ENCODE data around the gene MARCHF2.
"Not testable (repeated sequence)": the region's sequence is repeated elsewhere in the genome, so short reads cannot be mapped to it uniquely, and the experiment has no call there.

Gene MARCHF2

GRCh38 chr19:8423817-8424223 is 10.7 kb downstream of the MARCHF2 start:
- ATAC-seq (ENCODE audit: low read depth) (peak; percentile 97), DNase-seq (ENCODE audit: low spot score) (peak; percentile 86)
- Histone ChIP-seq H3K36me3 (ENCODE audit: low read depth) (no peaks in the 10 kb centered on the region), H3K4me3 (ENCODE audit: severe bottlenecking) (no peak overlapping the region), H3K9me3 (ENCODE audit: severe bottlenecking) (no peaks in the 10 kb centered on the region), H3K27ac (ENCODE audit: poor library complexity, severe bottlenecking) (peak overlapping the region; percentile 56), H3K4me1 (ENCODE audit: insufficient read depth, poor library complexity, severe bottlenecking) (peaks cover 9% of the 10 kb centered on the region), H3K27me3 (ENCODE audit: insufficient read depth, poor library complexity, severe bottlenecking) (no peaks in the 10 kb centered on the region)
- no peak for TF ChIP-seq CTCF (IDR thresholded peaks at IDR 0.05; ENCODE audit: poor library complexity, severe bottlenecking)

GRCh38 chr19:8425331-8425730 is 12.2 kb downstream of the MARCHF2 start:
- not testable (repeated sequence) for H3K27ac ChIP-seq (ENCODE audit: poor library complexity, severe bottlenecking); H3K36me3 ChIP-seq (ENCODE audit: low read depth); H3K27me3 ChIP-seq (ENCODE audit: insufficient read depth, poor library complexity, severe bottlenecking); DNase-seq (ENCODE audit: low spot score); H3K4me3 ChIP-seq (ENCODE audit: severe bottlenecking); ATAC-seq (ENCODE audit: low read depth); H3K9me3 ChIP-seq (ENCODE audit: severe bottlenecking); H3K4me1 ChIP-seq (ENCODE audit: insufficient read depth, poor library complexity, severe bottlenecking)

GRCh38 chr19:8426283-8426682 is 13.2 kb downstream of the MARCHF2 start:
- no peak for TF ChIP-seq CTCF (IDR thresholded peaks at IDR 0.05; ENCODE audit: poor library complexity, severe bottlenecking)
- DNase-seq (ENCODE audit: low spot score) (no peak), ATAC-seq (ENCODE audit: low read depth) (no peak)
- Histone ChIP-seq H3K4me3 (ENCODE audit: severe bottlenecking) (no peak overlapping the region), H3K36me3 (ENCODE audit: low read depth) (no peaks in the 10 kb centered on the region), H3K9me3 (ENCODE audit: severe bottlenecking) (no peaks in the 10 kb centered on the region), H3K4me1 (ENCODE audit: insufficient read depth, poor library complexity, severe bottlenecking) (peaks cover 9% of the 10 kb centered on the region), H3K27ac (ENCODE audit: poor library complexity, severe bottlenecking) (no peak overlapping the region), H3K27me3 (ENCODE audit: insufficient read depth, poor library complexity, severe bottlenecking) (no peaks in the 10 kb centered on the region)

DNA sequence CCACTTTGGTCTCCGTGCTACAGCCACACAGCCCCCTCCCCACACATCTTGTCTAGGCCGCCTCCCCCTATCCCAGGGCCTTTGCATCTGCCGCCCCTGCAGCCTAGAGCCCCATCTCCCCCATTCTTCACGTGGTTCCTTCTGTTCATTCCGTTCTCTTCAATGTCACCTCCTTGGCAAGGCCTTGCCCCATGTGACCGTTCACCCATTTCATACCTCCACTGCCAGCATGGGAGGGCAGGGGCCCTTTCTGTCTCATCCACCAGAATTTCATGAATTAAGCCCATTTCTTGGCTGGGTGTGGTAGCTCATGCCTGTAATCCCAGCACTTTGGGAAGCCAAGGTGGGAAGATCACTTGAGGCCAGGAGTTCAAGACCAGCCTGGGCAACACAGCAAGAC is 15.9 kb downstream of the MARCHF2 start:
- ATAC-seq (ENCODE audit: low read depth) (no peak), DNase-seq (ENCODE audit: low spot score) (no peak)
- Histone ChIP-seq H3K36me3 (ENCODE audit: low read depth) (no peaks in the 10 kb centered on the region), H3K9me3 (ENCODE audit: severe bottlenecking) (no peaks in the 10 kb centered on the region), H3K4me1 (ENCODE audit: insufficient read depth, poor library complexity, severe bottlenecking) (peaks cover 2% of the 10 kb centered on the region), H3K27ac (ENCODE audit: poor library complexity, severe bottlenecking) (no peak overlapping the region), H3K4me3 (ENCODE audit: severe bottlenecking) (no peak overlapping the region), H3K27me3 (ENCODE audit: insufficient read depth, poor library complexity, severe bottlenecking) (no peaks in the 10 kb centered on the region)
- no peak for TF ChIP-seq CTCF (IDR thresholded peaks at IDR 0.05; ENCODE audit: poor library complexity, severe bottlenecking)

GRCh38 chr19:8429826-8430225 is 16.7 kb downstream of the MARCHF2 start:
- Histone ChIP-seq H3K4me1 (ENCODE audit: insufficient read depth, poor library complexity, severe bottlenecking) (no peaks in the 10 kb centered on the region), H3K27me3 (ENCODE audit: insufficient read depth, poor library complexity, severe bottlenecking) (no peaks in the 10 kb centered on the region), H3K27ac (ENCODE audit: poor library complexity, severe bottlenecking) (no peak overlapping the region), H3K9me3 (ENCODE audit: severe bottlenecking) (no peaks in the 10 kb centered on the region), H3K4me3 (ENCODE audit: severe bottlenecking) (no peak overlapping the region), H3K36me3 (ENCODE audit: low read depth) (no peaks in the 10 kb centered on the region)
- no peak for DNase-seq (ENCODE audit: low spot score)
- ATAC-seq (ENCODE audit: low read depth), result no peak
- no peak for TF ChIP-seq CTCF (IDR thresholded peaks at IDR 0.05; ENCODE audit: poor library complexity, severe bottlenecking)
